ENCODE data around the gene PCNX2.

PCNX2 gene

DNA sequence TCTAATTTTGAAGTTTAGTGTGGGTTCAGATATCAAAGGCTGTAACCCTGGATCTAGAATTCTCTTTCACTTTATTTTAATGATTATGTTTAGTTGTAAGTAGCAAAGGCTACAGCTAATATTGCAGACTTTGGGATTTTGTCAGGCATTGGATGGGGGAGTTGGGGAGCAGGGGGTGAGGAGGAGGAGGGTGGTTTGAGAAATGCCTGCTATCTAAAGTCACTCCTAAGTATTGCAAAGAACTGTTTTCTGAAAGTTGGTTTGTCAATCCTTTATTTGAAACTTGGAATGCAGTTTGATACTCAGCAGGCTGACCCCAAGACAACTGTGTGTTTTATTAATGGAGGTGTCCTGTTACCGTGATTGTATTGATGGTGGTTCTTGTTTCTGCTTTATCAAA, 343.9 kb downstream of the PCNX2 start:
- Histone ChIP-seq H3K4me1 (ENCODE audit: control insufficient read depth, insufficient read depth, low read length, poor library complexity, severe bottlenecking) (peaks cover 4% of the 10 kb centered on the region), H3K4me3 (ENCODE audit: insufficient read depth, low read depth, low read length, poor library complexity, severe bottlenecking) (peak overlapping the region; percentile 66), H3K27ac (ENCODE audit: insufficient read depth, low read length, poor library complexity, severe bottlenecking) (no peak overlapping the region), H3K36me3 (ENCODE audit: control insufficient read depth, insufficient read depth, low read length) (peaks cover 10% of the 10 kb centered on the region), H3K9me3 (ENCODE audit: control insufficient read depth, low read length) (no peaks in the 10 kb centered on the region), H3K27me3 (replicated peaks; ENCODE audit: control insufficient read depth, insufficient read depth, low read length, poor library complexity, severe bottlenecking) (no peaks in the 10 kb centered on the region)
- DNase-seq = no peak

DNA sequence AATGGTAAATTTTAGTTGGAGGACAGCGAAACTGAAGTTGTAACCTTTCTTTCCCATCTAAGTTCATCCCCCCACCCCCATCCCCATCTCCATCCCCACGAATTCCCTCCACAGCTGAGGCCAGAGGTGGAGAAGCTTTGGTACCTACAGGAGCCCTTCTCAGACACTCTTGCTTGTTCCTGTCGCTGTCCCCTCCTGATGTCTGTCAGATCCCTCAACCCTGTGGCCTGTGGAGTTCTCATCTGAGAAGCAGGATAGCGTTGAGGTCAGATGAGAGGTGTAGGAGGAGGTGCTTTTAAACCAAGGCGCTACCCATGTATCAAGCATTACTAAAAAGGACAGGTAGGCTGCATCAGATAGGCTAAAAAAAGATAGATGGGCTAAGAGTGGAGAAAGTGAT, 344.3 kb downstream of the PCNX2 start:
- no peak for DNase-seq
- Histone ChIP-seq H3K9me3 (ENCODE audit: control insufficient read depth, low read length) (no peaks in the 10 kb centered on the region), H3K27ac (ENCODE audit: insufficient read depth, low read length, poor library complexity, severe bottlenecking) (no peak overlapping the region), H3K36me3 (ENCODE audit: control insufficient read depth, insufficient read depth, low read length) (peaks cover 6% of the 10 kb centered on the region), H3K27me3 (replicated peaks; ENCODE audit: control insufficient read depth, insufficient read depth, low read length, poor library complexity, severe bottlenecking) (no peaks in the 10 kb centered on the region), H3K4me3 (ENCODE audit: insufficient read depth, low read depth, low read length, poor library complexity, severe bottlenecking) (peak overlapping the region; percentile 66), H3K4me1 (ENCODE audit: control insufficient read depth, insufficient read depth, low read length, poor library complexity, severe bottlenecking) (peaks cover 4% of the 10 kb centered on the region)

DNA sequence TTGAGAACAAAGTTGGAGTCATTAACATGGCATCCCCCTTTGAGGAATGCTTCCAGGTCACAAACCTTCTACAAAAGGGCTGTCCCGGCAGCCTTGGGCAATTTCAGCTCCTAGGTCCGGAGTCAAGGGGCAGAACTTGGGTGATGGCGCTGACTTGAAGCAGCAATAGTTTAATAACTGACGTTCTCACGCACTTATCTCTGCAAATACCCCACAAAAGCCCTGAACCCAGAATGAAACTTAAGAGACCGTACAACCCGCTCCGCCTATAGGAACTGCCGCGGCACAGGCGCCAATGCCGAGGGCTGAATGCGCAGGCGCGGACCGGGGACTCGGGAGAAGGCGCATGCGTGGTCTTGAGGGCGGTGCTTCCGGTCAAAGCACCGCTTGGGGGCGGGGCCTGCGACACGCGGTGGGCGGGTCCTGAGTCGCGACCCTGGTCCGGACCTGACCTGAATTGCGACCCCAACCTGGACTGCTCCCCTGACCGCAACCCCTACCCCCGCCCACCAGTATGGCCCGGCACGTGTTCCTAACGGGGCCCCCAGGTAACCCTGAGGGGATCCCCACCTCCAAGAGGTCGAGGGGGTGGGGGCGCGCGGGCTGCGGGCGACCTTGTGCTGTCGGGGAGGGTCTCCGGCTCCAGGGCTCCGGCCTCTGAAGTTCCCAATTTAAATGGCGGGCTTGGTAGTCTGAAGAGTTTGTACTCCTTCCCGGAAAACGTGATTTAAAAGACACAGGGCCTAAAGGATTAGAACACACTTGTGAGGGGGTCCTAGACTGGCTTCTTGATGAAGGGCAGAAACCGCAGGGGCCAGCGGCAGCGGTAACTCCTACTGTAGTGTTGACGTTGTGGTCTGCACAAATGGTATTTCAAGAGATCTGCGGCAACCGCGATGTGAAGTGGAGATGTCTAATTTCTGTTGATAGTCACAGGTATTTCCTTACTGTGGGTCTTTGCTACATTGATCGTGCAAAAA, 345.0 kb downstream of the PCNX2 start, which contains the start of gene NTPCR:
Gene NTPCR, plus strand, starts transcription at position 415 of the 980 bp plus-strand sequence. Its CDS starts 100 bp downstream, at position 515.
- H3K4me3 ChIP-seq (ENCODE audit: insufficient read depth, low read depth, low read length, poor library complexity, severe bottlenecking) = peak within 1 kb of the TSS; percentile 66
- H3K27ac ChIP-seq (ENCODE audit: insufficient read depth, low read length, poor library complexity, severe bottlenecking) = peak within 1 kb of the TSS; percentile 61
- H3K36me3 ChIP-seq (ENCODE audit: control insufficient read depth, insufficient read depth, low read length) = no peaks in the 10 kb centered on the region
- peaks cover 4% of the 10 kb centered on the region for H3K4me1 ChIP-seq (ENCODE audit: control insufficient read depth, insufficient read depth, low read length, poor library complexity, severe bottlenecking)
- H3K27me3 ChIP-seq (replicated peaks; ENCODE audit: control insufficient read depth, insufficient read depth, low read length, poor library complexity, severe bottlenecking) = no peaks in the 10 kb centered on the region
- DNase-seq = peak; percentile 83 to 91 (median 90)
- H3K9me3 ChIP-seq (ENCODE audit: control insufficient read depth, low read length) = no peaks in the 10 kb centered on the region

DNA sequence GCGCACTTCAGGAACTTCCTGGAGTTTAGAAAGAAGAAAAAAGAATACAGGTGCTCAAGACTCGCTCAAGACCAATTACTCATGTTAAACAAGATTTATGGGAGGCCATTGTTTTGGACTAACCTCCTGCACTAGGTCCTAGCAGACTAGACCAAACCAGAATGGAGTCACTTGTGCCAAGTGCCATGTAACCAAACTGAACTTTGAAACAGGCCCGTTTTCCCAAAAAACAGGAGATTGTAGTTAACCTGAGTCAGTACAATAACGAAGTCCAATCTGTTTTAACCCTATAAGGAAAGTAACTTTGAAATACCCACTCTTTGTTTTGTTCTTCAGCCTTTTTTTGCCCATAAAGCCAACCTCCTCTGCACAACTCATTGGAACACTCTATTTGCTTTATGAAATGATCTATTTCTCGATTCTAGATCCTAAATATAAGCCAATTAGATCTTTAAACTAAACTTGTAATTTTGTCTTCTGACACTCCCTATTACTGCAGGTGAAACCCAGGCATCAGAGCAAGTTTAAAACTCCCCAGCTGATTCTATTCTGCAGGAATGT, 345.8 kb downstream of the PCNX2 start:
- Histone ChIP-seq H3K36me3 (ENCODE audit: control insufficient read depth, insufficient read depth, low read length) (no peaks in the 10 kb centered on the region), H3K4me3 (ENCODE audit: insufficient read depth, low read depth, low read length, poor library complexity, severe bottlenecking) (peak overlapping the region; percentile 66), H3K9me3 (ENCODE audit: control insufficient read depth, low read length) (no peaks in the 10 kb centered on the region), H3K27me3 (replicated peaks; ENCODE audit: control insufficient read depth, insufficient read depth, low read length, poor library complexity, severe bottlenecking) (no peaks in the 10 kb centered on the region), H3K27ac (ENCODE audit: insufficient read depth, low read length, poor library complexity, severe bottlenecking) (peak overlapping the region; percentile 61), H3K4me1 (ENCODE audit: control insufficient read depth, insufficient read depth, low read length, poor library complexity, severe bottlenecking) (peaks cover 4% of the 10 kb centered on the region)
- DNase-seq = no peak

DNA sequence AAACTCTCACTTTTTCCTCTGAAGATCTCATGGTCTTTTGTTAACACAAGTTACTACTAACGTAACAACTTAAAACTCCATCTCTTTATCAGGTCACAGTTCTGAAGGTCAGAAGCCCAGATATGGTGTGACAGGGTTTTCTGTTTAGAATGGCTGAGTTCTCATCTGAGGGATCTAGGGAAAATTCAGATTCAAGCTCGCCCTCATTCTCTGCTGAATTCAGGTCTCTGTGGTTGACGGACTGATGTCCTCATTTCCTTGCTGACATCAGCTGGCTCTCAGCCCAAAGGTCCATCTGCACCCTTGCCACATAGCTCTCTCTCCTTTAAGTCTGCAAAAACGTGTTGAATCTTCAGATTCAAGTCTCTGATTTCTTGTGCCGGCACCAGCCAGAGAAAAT, 351.2 kb downstream of the PCNX2 start:
- no peak for DNase-seq
- Histone ChIP-seq H3K9me3 (ENCODE audit: control insufficient read depth, low read length) (no peaks in the 10 kb centered on the region), H3K36me3 (ENCODE audit: control insufficient read depth, insufficient read depth, low read length) (no peaks in the 10 kb centered on the region), H3K27ac (ENCODE audit: insufficient read depth, low read length, poor library complexity, severe bottlenecking) (no peak overlapping the region), H3K4me1 (ENCODE audit: control insufficient read depth, insufficient read depth, low read length, poor library complexity, severe bottlenecking) (no peaks in the 10 kb centered on the region), H3K4me3 (ENCODE audit: insufficient read depth, low read depth, low read length, poor library complexity, severe bottlenecking) (no peak overlapping the region), H3K27me3 (replicated peaks; ENCODE audit: control insufficient read depth, insufficient read depth, low read length, poor library complexity, severe bottlenecking) (no peaks in the 10 kb centered on the region)

DNA sequence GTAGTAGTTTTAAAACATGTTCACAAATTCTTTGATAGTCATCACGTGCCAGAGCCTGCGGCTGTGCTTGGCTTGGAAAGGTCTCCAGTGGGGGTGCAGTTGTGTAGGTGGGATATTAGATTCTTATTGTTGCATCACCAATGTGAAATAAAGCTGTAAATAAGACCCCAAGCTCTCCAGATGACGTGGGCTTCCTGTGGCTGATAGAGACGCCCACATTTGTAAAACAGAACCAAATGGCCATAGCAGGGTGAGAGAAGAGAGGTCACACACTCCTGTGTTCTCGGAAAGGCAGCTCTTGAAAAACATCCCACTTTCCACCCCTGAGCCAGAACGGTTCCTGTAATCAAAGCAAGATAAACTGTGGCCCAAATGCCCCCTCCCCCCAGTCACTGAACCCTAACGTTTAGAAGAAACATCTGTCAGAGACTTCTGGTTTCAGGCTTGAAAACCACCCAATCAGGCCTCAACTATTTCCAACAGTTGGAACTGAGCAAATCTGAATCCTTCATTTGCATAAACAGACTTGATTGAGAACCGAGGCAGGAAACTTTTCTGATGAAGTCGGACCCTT, 351.8 kb downstream of the PCNX2 start:
- no peaks in the 10 kb centered on the region for H3K4me1 ChIP-seq (ENCODE audit: control insufficient read depth, insufficient read depth, low read length, poor library complexity, severe bottlenecking)
- H3K36me3 ChIP-seq (ENCODE audit: control insufficient read depth, insufficient read depth, low read length) = no peaks in the 10 kb centered on the region
- H3K4me3 ChIP-seq (ENCODE audit: insufficient read depth, low read depth, low read length, poor library complexity, severe bottlenecking) = no peak overlapping the region
- no peak overlapping the region for H3K27ac ChIP-seq (ENCODE audit: insufficient read depth, low read length, poor library complexity, severe bottlenecking)
- DNase-seq = no peak
- no peaks in the 10 kb centered on the region for H3K9me3 ChIP-seq (ENCODE audit: control insufficient read depth, low read length)
- no peaks in the 10 kb centered on the region for H3K27me3 ChIP-seq (replicated peaks; ENCODE audit: control insufficient read depth, insufficient read depth, low read length, poor library complexity, severe bottlenecking)

DNA sequence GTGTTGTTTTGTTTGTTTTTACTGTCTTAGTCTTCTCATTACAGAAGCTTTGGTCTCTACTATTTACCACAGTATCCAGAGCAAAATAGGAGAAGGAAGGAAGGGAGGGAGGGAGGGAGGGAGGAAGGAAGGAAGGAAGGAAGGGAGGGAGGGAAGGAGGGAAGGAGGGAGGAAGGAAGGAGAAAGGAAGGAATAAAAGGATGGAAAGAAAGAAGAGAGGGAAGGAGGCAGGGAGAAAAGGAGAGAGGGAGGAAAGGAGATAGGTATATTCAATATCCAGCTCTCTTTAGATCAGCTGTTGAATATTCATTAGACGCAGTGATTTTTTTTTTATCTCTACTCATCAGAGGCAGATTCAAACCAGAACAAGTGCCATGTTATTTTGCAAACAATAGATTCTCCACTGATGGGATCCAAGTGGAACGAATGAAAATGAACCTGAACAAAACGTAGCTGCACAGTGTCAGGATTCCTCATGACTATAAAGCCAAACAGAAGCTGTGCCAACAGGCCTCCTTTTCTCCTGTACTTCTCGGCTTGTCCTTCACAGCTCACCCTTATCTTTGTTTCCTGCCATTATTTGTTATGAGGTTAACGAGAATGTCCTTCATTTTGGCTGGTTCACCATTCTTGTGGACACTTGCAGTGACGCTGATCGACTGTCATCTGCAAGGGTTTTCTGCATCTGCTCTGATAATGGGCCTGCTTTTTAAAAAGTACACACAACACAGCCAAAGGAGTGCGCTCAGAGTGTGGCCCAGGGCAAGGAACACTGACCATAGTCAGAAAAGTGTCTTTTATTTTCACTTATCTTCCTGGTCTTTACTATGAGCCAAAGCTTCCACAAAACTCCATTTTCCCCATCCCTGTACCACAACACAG, 352.9 kb downstream of the PCNX2 start:
- no peaks in the 10 kb centered on the region for H3K36me3 ChIP-seq (ENCODE audit: control insufficient read depth, insufficient read depth, low read length)
- no peaks in the 10 kb centered on the region for H3K9me3 ChIP-seq (ENCODE audit: control insufficient read depth, low read length)
- H3K4me3 ChIP-seq (ENCODE audit: insufficient read depth, low read depth, low read length, poor library complexity, severe bottlenecking) = no peak overlapping the region
- no peaks in the 10 kb centered on the region for H3K27me3 ChIP-seq (replicated peaks; ENCODE audit: control insufficient read depth, insufficient read depth, low read length, poor library complexity, severe bottlenecking)
- no peak for DNase-seq
- H3K27ac ChIP-seq (ENCODE audit: insufficient read depth, low read length, poor library complexity, severe bottlenecking) = no peak overlapping the region
- no peaks in the 10 kb centered on the region for H3K4me1 ChIP-seq (ENCODE audit: control insufficient read depth, insufficient read depth, low read length, poor library complexity, severe bottlenecking)

DNA sequence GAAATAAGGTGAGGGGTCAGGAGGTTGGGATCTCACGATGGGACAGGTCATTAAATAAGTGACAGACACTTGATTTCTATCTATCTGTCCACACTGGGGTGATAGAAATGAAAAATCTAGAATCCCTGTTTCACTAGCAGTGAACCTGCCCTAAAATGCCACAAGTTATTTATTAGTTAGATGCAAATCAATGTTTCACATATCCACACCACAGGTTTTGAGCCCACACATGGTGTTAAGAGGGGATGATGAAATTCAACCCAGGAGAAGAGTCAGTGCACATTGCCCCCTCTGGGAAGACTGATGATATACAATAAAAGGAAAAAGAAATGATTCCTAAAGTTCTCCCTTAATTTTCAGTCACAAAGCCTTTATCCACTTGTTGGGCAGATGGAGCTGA, 355.3 kb downstream of the PCNX2 start:
- no peak for DNase-seq
- H3K4me3 ChIP-seq (ENCODE audit: insufficient read depth, low read depth, low read length, poor library complexity, severe bottlenecking) = no peak overlapping the region
- no peaks in the 10 kb centered on the region for H3K4me1 ChIP-seq (ENCODE audit: control insufficient read depth, insufficient read depth, low read length, poor library complexity, severe bottlenecking)
- no peak overlapping the region for H3K27ac ChIP-seq (ENCODE audit: insufficient read depth, low read length, poor library complexity, severe bottlenecking)
- no peaks in the 10 kb centered on the region for H3K36me3 ChIP-seq (ENCODE audit: control insufficient read depth, insufficient read depth, low read length)
- no peaks in the 10 kb centered on the region for H3K27me3 ChIP-seq (replicated peaks; ENCODE audit: control insufficient read depth, insufficient read depth, low read length, poor library complexity, severe bottlenecking)
- H3K9me3 ChIP-seq (ENCODE audit: control insufficient read depth, low read length) = no peaks in the 10 kb centered on the region

DNA sequence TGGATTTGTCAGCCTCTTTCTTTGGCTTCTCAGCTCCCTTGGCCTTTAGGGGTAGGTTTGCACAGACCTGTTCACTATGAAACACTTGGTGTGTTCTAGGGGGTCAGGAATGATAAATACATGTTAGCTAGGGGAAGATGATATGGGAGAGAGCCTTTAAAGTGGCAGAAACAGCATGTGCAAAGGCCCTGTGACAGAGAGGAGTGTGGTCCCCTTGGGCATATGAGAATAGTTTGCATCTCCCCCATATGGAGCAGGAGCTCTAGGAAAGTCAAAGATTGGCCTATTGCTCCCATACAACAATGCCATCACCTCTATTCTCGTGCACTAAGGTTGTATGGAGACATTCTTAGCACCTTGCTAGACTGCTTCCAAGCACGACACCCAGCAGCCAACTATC, 355.8 kb downstream of the PCNX2 start:
- Histone ChIP-seq H3K27ac (ENCODE audit: insufficient read depth, low read length, poor library complexity, severe bottlenecking) (no peak overlapping the region), H3K27me3 (replicated peaks; ENCODE audit: control insufficient read depth, insufficient read depth, low read length, poor library complexity, severe bottlenecking) (no peaks in the 10 kb centered on the region), H3K4me3 (ENCODE audit: insufficient read depth, low read depth, low read length, poor library complexity, severe bottlenecking) (no peak overlapping the region), H3K36me3 (ENCODE audit: control insufficient read depth, insufficient read depth, low read length) (no peaks in the 10 kb centered on the region), H3K4me1 (ENCODE audit: control insufficient read depth, insufficient read depth, low read length, poor library complexity, severe bottlenecking) (no peaks in the 10 kb centered on the region), H3K9me3 (ENCODE audit: control insufficient read depth, low read length) (no peaks in the 10 kb centered on the region)
- no peak for DNase-seq
